Stimulated activated CD8-positive, alpha-beta memory T cell treated with anti-CD3 and anti-CD28 coated beads, Interleukin-7, amount 100 ng/mL, for 4 hours (primary cell): ENCODE data around the gene RCOR2.

ENCODE experiments used
- DNase-seq, 2 donors: peaks; one replicate each; pipeline ENCODE4 v3.0.0-alpha.2; 2020; ENCODE audit warnings: low read depth in 2 of 2

The RCOR2 gene

DNA sequence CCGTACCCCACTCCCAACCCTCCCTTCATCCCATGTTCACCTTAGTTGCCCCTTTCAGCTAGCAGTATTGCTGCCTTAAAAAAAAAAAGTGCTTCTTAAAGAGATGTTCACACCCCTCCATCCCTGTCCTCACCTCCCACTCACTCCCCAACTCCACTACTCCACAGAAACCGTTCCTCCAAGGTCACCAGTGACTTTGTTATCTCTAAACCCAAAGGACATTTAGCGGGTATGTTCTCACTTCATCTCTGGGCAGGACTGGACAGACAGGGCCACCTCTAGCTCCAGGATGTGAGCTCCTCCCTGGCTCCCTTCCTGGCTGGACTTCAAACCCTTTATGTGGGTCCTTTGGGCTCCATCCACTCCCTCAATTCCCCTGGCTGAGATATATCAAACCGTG, 6.4 kb upstream of the RCOR2 start:
- no peak for DNase-seq

DNA sequence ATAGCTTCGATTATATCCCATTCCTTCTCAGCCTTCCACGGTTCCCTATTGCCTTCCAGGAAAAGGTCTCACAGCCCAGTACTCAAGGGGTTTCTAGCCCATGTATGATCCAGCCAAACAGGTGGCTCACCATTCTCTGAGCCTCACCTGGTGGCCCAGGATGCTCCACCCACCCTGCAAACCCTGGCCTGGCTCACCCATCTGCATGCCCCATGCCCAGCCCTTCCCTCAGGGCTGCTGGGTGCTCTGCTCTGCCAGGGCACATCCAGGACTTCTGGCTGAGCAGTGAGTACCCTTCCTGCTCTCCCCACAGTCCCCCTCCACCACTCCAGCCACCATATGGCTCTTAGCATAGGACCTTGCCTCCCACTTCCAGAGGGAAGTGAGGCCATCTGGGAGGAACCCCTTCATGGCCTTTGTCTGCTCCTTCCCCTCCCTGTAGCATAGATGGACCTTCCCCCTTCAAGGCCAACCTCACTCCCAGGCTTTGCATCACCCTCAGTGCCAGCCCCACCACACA, 5.8 kb upstream of the RCOR2 start:
- DNase-seq: no peak

DNA sequence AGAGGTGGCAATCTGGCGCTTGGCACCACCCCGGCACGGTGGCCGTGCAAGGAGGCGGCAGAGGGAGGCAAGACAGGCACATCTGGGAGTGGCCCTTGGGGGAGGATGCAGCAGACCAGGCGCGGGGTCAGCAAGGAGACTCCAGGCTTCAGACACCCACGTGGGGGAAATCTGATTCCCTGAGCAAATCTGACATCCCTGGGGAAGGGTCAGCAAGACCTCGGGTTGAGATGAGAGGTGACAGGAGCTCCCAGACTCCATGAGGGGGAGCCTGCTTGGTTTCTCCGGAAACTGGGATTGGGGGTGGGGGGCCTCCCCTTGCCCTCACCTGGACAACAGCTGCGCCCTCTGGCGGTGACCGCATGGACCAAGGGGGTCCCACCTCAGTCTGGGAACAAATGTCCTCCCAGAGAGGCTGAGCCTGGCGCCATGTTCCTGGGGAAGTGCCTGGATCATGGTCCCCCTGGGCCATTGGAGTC, 4.0 kb upstream of the RCOR2 start:
- DNase-seq: no peak

DNA sequence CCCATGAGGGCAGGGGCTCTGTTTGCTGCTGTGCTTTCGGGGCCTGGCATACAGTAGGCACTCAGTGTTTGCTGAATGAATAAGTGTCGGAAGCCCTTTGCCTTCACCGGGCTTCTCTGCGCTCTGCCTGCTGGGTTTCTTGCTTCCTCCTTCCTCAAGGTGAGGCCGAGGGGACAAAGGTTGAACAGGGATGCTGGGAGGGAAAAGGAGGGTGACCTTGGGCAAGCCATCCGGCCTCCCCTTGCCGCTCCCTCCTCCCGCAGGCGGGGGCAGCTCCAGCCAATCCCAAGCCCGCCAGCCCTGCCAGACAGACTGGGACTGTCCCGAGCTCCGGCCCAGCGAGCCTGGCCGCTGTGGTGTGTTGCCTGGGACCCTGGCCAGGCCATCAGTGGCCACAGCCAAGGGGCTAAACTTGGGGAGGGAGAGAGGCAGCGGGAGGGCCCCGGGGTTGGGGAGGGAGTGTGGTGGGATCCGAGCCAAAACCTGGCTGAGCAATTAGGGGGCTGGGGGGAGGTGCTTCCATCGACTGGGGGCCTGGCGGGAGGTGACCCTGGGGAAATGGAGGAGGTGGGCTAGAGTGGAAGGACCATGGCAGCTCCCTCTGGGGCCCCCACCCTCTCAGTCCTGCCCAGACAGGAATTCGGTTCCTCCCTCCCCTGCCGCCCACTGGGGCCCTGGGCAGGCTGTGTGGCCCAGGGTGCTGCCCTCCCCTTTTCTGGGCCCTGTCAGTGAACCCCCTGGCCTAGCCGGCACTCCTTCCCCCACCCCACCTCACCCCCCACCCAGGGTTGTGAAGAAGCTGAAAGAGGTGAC, 3.4 kb upstream of the RCOR2 start:
- DNase-seq: no peak

DNA sequence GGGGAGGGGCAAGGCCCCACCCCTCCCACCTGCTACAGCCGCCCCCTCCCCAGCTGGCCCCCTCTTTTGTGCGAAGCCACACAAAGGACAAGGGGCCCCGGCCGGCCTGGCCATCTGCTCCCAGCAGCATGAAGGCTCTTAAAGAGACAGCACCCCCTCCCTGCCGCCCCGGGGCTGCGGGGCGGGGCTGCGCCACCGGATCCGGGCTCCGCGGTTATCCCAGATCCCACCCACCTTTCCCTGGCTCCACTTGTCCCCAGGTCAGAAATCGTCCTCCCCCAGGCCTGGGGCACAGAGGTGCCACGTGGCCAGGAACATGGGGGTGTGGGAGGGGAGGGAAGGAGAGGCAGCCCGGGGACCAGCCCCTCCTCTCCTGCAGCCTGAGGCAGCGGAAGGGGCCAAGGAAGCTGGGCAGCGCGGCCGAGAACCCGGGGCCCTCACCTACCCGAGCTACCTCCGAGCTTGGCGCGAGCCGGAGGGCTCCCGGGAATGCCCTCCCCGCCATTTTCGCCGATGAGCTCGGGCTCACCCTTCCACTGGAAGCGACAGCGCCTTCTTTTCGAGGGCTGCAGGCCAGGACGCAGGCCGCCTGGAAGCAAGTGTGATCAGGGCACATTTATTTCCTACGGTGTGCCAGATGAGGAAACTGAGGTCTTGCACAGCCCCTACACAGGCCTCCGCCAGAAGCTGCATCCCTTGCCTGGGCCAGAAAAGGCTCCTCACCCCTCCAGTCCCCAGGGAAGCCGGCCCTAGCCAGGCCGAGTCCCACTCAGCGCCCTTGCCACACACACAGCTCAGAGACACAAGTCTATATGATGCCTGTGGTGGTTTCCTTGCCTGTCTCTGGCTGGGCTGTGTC, 2.5 kb upstream of the RCOR2 start:
- no peak for DNase-seq

DNA sequence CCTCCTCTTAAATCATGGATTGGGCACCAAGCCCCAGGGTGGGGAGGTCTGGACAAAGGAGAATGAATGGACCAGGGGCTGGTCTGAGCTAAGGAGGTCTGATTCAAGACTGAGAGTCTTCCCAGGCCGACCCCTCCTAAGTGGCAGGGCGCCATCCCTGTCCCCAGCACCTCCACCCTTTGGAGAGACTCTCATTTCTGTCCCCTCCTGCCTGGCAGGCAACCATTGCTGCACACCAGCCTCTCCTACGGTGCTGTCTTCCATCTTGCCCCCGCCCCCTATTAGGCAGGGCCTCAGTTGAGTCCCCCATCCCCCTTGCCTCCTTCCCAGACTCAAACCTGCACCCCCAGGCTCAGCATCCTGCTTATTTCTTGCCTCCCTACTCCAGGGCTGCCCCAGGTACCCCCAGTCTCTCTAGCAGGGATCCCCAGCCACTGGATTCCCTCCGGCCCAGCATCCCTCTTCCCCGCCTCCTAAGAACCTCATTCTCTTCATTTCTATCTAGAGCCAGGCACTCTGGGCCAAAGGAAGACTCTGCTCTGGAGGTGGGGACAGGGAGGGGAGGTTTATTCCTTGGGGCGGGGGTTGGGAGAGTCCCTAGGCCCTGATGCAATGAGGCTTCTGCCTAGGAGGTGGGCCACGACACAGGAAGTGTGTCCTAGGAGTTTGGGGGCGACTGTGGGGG, 1.7 kb upstream of the RCOR2 start:
- DNase-seq: no peak

DNA sequence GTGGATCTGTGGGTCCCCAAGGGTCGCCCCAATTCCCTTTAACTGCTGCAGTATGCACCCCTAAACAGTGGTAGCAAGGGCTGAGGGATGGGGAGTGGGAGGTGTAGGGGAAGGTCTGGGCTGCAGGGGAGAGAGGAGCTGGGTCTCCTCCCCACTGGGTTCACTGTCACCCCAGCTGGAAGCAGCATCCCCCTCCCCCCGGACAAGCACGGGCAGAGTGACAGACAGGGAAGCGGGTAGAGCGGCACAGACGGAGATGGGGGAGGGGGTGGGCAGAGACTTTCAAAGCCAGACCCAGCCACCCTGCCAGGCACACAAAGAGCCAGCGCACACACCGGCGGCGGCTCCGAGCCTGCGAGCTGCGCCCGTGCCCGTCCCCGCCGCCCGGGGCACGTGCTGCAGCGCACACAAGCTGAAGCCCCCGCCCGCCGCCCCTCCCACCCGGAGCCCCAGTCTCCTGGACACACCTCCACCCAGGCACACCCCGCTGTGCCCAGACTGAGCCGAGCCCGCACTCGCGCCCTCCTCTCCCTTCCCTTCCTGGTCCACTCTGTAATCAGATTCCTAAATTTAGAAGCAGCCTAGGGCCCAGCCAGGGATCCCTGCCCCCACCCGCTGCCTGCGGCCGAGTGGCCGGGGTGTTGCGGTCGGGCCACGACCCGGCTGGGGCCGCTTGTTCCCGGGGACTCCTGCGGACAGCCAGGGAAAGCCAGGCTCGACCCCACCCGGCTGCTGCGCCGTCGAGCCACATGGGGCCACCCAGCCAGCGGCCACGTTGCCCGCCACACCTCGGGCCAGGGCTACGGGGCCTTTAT, 935 bp upstream of the RCOR2 start:
- DNase-seq: no peak

DNA sequence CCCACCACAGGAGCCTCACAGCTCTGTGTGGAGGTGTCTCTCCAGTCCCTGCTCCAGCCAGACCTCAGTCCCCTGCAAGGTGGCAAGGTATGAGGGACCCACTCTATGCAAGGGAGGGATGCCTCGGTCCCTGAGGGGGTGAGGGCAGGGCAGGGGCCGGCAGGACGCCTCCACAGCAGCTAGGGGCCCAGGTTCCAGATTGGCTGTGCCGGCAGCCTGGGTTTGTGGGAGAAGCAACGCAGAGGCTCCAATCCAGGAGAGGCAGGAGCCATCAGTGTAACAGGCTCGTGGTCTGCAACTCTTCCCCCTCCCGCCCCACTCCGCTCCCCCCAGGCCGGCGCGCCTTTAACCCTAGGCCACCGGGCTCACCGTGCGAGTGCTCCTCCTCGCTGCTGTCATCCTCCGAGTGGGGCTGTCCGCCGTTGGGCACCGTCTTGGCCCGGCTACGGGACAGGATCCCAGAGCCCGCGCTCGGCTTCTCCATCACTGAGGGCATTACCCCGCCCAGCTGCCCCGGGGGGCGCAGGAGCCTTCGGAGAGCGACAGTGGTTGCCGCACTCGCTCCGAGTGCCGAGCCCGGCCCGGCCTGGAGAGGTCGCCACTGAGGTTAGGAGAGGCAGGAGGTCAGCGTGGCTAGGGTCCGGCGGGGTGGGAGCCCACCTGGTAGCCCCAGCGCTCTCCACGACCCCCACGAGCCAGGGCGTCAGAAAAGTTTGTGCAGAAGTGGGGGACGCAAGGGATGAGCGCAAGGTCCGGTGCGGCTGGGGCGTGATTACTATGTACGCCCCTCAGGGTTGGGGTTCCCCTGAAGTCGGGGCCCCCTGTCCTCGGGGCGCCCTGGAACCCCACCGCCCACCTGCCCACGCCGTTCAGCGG, 765 bp downstream of the RCOR2 start:
- DNase-seq: no peak

DNA sequence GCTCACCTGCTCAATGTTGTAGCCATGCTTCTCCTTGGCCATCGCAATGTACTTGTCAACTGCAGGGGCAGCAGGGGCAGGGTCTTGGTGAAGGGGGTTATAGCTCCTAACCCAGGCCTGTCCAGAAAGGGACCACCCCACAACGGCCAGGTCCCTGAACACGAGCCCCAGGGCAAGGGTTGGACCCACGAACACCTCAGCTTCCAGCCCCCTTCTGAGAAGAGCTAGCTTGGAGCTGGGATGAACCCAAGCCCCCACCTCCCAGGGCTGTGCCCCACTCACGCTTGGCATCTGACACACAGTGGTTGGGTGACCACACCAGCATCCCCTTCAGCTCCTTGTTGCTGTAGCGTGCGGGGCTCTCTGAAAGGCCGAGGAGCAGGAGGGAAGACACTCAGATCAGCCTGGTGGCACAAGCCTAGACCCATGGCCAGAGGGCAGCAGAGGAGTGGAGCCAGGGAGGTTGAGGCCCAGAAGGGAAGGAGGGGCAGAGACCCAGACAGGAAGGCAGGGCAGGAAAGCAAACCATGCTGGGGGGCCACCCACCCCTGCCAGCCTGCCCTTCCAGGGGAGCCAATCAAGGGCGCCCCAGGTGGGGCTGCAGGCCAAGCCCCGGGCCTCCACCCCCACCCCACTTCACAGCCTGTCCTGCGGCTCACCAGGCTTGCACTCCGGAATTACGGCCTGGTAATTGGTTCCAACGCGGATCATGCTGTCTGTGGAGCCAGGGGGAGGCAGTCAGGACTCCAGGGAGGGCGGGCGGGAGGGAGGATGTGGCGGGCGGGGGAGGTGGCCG, 1.9 kb downstream of the RCOR2 start:
- DNase-seq: no peak

DNA sequence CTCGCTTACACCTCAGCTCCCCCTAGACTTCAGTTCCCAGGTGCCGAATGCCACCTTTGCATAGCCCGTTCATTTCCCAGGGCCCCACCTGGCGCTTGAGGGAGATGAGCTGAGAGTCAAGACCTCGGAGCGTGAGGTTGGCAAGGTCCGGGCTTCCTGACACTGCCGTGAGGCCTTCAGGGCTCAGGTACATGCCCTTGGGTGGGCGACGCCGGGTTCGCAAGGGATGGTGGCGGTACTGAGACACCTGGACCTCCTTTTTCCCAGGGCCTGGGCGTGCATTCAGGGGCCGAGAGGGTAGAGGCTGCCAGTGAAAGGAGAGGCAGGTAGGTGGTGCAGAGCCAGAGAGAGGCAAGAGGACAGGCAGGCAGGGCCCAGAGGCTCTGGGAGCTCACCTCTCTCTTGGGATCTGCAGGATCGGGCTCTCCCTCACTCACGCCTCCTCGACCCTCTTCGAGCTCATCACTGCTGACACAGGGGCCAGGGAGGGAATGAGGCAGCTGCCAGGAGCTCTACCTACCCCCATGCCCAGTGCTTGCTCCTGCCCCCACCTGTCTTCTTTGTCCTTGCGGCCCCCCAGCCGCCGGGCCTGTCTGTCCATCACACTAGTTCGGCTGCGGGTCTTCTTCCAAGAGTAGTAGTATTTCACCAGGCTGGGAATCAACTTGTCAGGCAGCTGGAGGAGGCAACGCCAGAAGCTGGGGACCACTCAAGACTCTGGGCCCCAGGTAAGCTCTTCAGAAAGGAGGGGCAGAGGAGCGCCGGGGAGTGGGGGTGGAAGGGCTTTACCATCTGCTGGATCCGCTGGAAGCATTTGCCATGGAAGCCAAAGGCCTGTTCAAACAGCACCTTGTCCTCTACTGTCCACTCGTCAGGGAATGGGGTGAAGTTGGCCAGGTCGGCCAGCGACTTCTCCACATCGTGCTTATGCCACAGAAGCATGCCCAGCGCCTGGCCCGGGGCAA, 2.8 kb downstream of the RCOR2 start:
- DNase-seq: no peak

DNA sequence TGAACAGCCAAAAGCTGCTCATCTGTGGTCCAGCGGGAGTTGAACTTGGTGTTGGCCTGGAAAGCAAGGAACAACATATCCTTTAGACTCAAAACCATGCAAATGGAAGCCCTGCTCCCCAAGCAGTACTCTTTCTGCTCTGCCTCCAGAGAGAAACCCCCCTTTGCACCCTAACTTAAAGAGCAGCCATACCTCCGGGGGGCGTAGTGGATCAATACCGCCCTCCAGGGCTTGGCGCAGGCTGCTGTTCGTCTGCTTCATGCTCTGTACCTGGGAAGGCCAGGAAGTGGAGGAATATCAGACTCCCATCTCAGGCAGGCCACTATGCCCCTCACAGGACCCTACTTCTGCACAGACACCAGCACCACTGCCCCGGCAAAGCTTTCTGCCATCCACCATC, 4.3 kb downstream of the RCOR2 start:
- DNase-seq: no peak

DNA sequence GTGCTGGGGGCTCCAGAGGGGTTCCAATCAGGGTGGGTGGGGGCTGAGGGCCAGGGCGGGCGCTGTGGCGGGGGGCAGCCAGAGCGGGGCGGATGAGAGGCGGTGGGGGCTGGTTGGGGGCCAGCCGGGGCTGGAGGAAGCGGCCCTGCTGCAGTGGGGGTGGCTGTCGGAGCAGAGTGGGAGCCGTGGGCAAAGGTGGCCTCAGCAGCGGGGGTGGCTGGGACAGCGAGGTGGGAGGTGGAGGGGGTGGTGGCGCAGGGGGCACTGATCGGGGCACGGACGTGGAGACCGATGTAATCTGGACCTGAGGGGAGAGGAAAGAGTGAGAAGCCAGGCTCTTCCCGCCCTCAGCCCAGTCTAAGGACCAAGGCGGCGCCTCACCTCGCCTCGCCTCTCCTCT, 5.1 kb downstream of the RCOR2 start:
- no peak for DNase-seq

DNA sequence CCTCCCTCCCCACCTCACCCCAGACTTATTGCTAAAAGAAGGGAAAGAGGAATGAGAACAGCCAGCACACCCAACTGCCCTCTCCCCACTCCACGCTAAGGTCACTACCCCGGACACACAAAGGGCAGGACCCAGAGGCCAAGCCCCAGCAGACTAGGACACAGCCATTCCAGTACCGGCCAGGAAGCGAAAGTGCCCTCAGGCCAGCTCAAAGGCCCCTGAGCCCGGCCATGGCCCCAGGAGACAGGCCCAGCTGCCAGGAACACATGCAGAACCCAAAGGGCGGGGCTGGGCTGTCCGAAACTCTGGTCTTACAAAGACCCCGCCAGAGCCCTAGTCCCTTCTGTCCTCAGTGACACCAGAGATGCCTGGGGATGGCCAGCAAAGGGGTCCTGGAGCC, 5.5 kb downstream of the RCOR2 start:
- no peak for DNase-seq

DNA sequence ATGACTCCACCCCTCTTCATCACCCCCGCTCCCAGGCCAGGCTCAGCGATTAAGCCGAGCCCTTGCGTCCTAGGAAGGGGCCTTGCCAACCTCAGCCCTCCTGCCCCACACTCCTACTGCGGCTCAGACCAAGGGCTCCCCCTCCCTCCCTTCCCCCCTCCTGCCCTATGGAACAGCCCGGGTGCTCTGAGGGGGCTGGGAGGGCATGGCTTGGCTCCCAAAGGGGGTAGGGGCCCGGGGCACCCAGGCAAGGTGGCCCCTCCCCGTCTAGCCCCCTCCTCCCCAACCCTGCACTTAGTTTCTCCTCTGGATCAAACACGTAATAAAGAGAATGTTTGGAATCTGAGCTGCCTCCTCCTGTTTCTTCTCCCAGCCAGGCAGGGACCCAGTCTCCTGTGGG, 6.3 kb downstream of the RCOR2 start:
- no peak for DNase-seq

DNA sequence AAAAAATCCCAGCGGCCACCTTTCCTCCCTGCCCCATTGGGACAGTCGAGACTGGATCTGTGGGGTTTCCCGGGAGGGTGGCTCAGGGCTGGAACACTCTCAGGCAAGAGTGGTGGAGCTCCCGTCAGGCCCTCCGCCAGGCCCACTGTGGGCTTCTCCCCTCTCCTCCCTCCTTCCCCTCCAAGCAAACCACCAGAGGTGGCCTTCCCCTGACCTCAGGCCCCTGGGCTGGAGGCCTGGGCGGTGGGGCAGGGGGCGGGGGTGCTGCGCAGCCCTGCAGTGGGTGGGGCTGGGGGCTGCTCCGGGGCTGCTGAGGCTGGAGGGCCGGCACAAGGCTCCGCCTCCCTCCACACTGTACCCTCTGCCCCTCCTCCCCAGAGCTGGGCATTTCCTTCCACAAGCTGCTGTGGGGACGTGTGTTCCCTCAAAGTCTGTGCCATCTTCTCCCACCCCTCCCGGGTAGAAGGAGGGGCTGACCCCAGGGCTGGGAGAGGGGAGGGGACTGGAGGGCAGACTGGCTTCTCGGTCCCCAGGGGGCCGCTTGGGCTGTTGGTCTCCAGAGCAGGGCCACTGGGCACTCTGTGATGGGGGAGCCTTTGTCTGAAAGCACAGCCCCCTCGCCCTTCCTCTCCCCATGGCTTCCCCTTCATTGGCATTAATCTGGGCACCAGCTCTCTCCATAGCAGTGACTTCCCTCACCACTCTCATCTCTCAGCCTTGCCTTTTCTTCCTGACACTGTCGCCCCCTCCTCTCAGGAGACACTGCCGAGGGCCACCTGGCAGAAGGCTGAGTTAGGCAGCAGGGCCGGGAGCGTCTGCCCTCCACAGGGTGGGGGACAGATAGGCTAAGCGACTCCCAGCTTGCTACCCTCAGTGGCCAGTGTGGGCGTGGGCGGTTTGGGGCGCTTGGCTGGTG, 7.1 kb downstream of the RCOR2 start:
- DNase-seq: no peak

DNA sequence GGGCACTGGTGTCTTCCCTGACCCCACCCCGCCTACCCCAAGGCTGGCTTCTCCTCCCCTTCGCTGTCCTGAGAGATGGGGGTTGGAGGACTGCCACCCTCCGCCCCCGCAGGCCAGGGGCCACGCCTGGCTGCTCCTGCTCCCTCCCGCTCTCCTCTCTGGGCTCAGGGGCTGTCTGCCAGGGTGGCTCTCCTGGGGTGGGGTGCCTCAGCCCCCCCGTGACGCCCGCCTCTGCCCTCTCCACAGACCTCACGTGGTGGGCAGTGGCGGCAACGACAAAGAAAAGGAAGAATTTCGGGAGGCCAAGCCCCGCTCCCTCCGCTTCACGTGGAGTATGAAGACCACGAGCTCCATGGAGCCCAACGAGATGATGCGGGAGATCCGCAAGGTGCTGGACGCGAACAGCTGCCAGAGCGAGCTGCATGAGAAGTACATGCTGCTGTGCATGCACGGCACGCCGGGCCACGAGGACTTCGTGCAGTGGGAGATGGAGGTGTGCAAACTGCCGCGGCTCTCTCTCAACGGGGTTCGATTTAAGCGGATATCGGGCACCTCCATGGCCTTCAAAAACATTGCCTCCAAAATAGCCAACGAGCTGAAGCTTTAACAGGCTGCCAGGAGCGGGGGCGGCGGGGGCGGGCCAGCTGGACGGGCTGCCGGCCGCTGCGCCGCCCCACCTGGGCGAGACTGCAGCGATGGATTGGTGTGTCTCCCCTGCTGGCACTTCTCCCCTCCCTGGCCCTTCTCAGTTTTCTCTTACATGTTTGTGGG, 8.1 kb downstream of the RCOR2 start:
- DNase-seq: no peak
